Neuronal stem cell (in vitro differentiated cells): ENCODE results near the gene IZUMO4.

Experiments
- DNase-seq: peaks from one replicate; pipeline ENCODE4 v3.0.0-alpha.2; 2013; ENCODE audit warnings: low spot score
- H2AFZ ChIP-seq: one replicate; pipeline ENCODE4 v1.6.1; 2013; ENCODE audit warnings: mild to moderate bottlenecking, low read length, inconsistent platforms
- H2AK5ac ChIP-seq: 2 replicates; pipeline ENCODE4 v1.6.1; 2013; ENCODE audit warnings: low read depth, mild to moderate bottlenecking, inconsistent platforms, low read length, moderate library complexity, mixed read lengths
- H2BK120ac ChIP-seq: 2 replicates; pipeline ENCODE4 v1.6.1; 2013; ENCODE audit warnings: low read depth, mild to moderate bottlenecking, inconsistent platforms, low read length, moderate library complexity, mixed read lengths
- H2BK12ac ChIP-seq: one replicate; pipeline ENCODE4 v1.6.1; 2013; ENCODE audit warnings: low read length, inconsistent platforms
- H2BK15ac ChIP-seq: 2 replicates; pipeline ENCODE4 v1.6.1; 2013; ENCODE audit warnings: mild to moderate bottlenecking, low read length, inconsistent platforms, mixed read lengths
- H2BK5ac ChIP-seq: one replicate; pipeline ENCODE4 v1.6.1; 2013; ENCODE audit warnings: inconsistent platforms, mild to moderate bottlenecking, low read length, moderate library complexity
- H3K14ac ChIP-seq: one replicate; pipeline ENCODE4 v1.6.1; 2013; ENCODE audit warnings: low read length, inconsistent platforms
- H3K18ac ChIP-seq: 2 replicates; pipeline ENCODE4 v1.6.1; 2013; ENCODE audit warnings: low read length, inconsistent platforms
- H3K23ac ChIP-seq: 2 replicates; pipeline ENCODE4 v1.6.1; 2013; ENCODE audit warnings: low read depth, mild to moderate bottlenecking, mixed read lengths, low read length, inconsistent platforms; ENCODE audit not compliant: poor library complexity
- H3K27ac ChIP-seq: replicated peaks from 3 replicates; pipeline ENCODE4 v1.5.1; 2013; ENCODE audit warnings: low read length, inconsistent platforms
- H3K27me3 ChIP-seq, 3 experiments: 2 replicates each; pipeline ENCODE4 v1.6.1; 2013; ENCODE audit warnings: low read length in 3 of 3, mild to moderate bottlenecking in 2 of 3, inconsistent platforms in 1 of 3, low read depth in 1 of 3, mixed read lengths in 1 of 3, moderate library complexity in 1 of 3; ENCODE audit not compliant: control insufficient read depth in 3 of 3, insufficient read depth in 3 of 3
- H3K36me3 ChIP-seq, 2 donors: replicated peaks in 1 of 2; 2 replicates each; pipeline ENCODE4 v1.6.1; 2013; ENCODE audit warnings: low read length in 2 of 2; ENCODE audit not compliant: control insufficient read depth in 2 of 2, insufficient read depth in 2 of 2
- H3K4ac ChIP-seq: 2 replicates; pipeline ENCODE4 v1.6.1; 2013; ENCODE audit warnings: inconsistent platforms, mild to moderate bottlenecking, low read length, moderate library complexity
- H3K4me1 ChIP-seq, 2 donors: 1 replicate in 1 of 2; 2 replicates in 1 of 2; pipeline ENCODE4 v1.6.1; 2013; ENCODE audit warnings: low read length in 2 of 2, low read depth in 1 of 2; ENCODE audit not compliant: control insufficient read depth in 2 of 2, insufficient read depth in 1 of 2
- H3K4me2 ChIP-seq: one replicate; pipeline ENCODE4 v1.6.1; 2013; ENCODE audit warnings: mild to moderate bottlenecking, low read length, inconsistent platforms; ENCODE audit not compliant: insufficient read depth, poor library complexity, severe bottlenecking
- H3K4me3 ChIP-seq, 2 donors: 2 replicates each; pipeline ENCODE4 v1.5.1; 2013; ENCODE audit warnings: low read length in 2 of 2, mild to moderate bottlenecking in 2 of 2, inconsistent platforms in 1 of 2, moderate library complexity in 1 of 2
- H3K79me1 ChIP-seq: one replicate; pipeline ENCODE4 v1.6.1; 2013; ENCODE audit warnings: low read depth, mild to moderate bottlenecking, inconsistent platforms, low read length, moderate library complexity
- H3K9ac ChIP-seq: one replicate; pipeline ENCODE4 v1.6.1; 2013; ENCODE audit warnings: mild to moderate bottlenecking, low read depth, low read length, inconsistent platforms; ENCODE audit not compliant: poor library complexity
- H3K9me3 ChIP-seq, 2 donors: replicated peaks in 1 of 2; 2 replicates each; pipeline versions ENCODE3 to v1.6.1; 2013; ENCODE audit warnings: low read length in 2 of 2, mild to moderate bottlenecking in 2 of 2, inconsistent platforms in 1 of 2, low read depth in 1 of 2, mixed read lengths in 1 of 2, moderate library complexity in 1 of 2; ENCODE audit not compliant: control insufficient read depth in 2 of 2, insufficient read depth in 1 of 2
- H4K8ac ChIP-seq: one replicate; pipeline ENCODE4 v1.6.1; 2013; ENCODE audit warnings: low read depth, mild to moderate bottlenecking, inconsistent platforms, low read length, moderate library complexity
- H4K91ac ChIP-seq: one replicate; pipeline ENCODE4 v1.6.1; 2013; ENCODE audit warnings: low read length, low read depth, mild to moderate bottlenecking, inconsistent platforms; ENCODE audit not compliant: poor library complexity
- WGBS, 2 donors: extraction: QIAGEN DNeasy Blood & Tissue Kit; methylation state at CpG; one replicate each; pipeline ENCODE4 v1.1.7; 2013; ENCODE audit warnings: missing lambda C conversion rate in 2 of 2, mixed read lengths in 1 of 2; ENCODE audit not compliant: insufficient read length in 2 of 2, insufficient replicate concordance in 1 of 2; ENCODE audit errors: extremely low coverage in 2 of 2; 5-methylcytosine and 5-hydroxymethylcytosine counted together

The IZUMO4 gene

GRCh38 chr19:2117215-2117960, 20.7 kb downstream of the IZUMO4 start:
- no peak overlapping the region for H2BK12ac ChIP-seq
- H4K8ac ChIP-seq: no peak overlapping the region
- no peaks in the 10 kb centered on the region for H3K4me1 ChIP-seq
- H3K18ac ChIP-seq: no peak overlapping the region
- H3K4me3 ChIP-seq: no peak overlapping the region
- H3K9ac ChIP-seq: no peak overlapping the region
- H3K14ac ChIP-seq: no peak overlapping the region
- no peaks in the 10 kb centered on the region for H3K27me3 ChIP-seq
- H3K23ac ChIP-seq: peak overlapping the region; percentile 73
- H3K9me3 ChIP-seq: no peaks in the 10 kb centered on the region
- peak overlapping the region; percentile 66 for H2BK5ac ChIP-seq
- peaks cover 83 to 97% of the 10 kb centered on the region in 2 donors for H3K36me3 ChIP-seq
- H2BK120ac ChIP-seq: no peak overlapping the region
- no CpG with 5 or more reads among the region's 27 CpGs for WGBS, 2 donors
- no peak overlapping the region for H2AK5ac ChIP-seq
- H2BK15ac ChIP-seq: no peak overlapping the region
- no peak overlapping the region for H4K91ac ChIP-seq
- no peak overlapping the region for H3K27ac ChIP-seq
- H3K4me2 ChIP-seq: no peak overlapping the region
- peaks cover 13% of the 10 kb centered on the region for H3K79me1 ChIP-seq
- DNase-seq: no peak
- no peak overlapping the region for H2AFZ ChIP-seq
- H3K4ac ChIP-seq: no peak overlapping the region

- WGBS, 2 donors: no CpG with 5 or more reads among the region's 18 CpGs
- H2BK12ac ChIP-seq: no peak overlapping the region
- H3K18ac ChIP-seq: no peak overlapping the region
- no peaks in the 10 kb centered on the region for H3K4me1 ChIP-seq
- no peak overlapping the region for H2AFZ ChIP-seq
- no peaks in the 10 kb centered on the region for H3K27me3 ChIP-seq
- no peak overlapping the region for H3K14ac ChIP-seq
- no peak overlapping the region for H3K4me2 ChIP-seq
- peaks cover 86 to 97% of the 10 kb centered on the region in 2 donors for H3K36me3 ChIP-seq
- no peak overlapping the region for H4K91ac ChIP-seq
- H3K79me1 ChIP-seq: peaks cover 14% of the 10 kb centered on the region
- no peak overlapping the region for H2BK5ac ChIP-seq
- peak overlapping the region; percentile 85 for H3K23ac ChIP-seq
- H2AK5ac ChIP-seq: no peak overlapping the region
- DNase-seq: no peak
- H3K4me3 ChIP-seq: no peak overlapping the region
- no peak overlapping the region for H2BK15ac ChIP-seq
- no peaks in the 10 kb centered on the region for H3K9me3 ChIP-seq
- no peak overlapping the region for H3K27ac ChIP-seq
- H4K8ac ChIP-seq: no peak overlapping the region
- H2BK120ac ChIP-seq: no peak overlapping the region
- no peak overlapping the region for H3K4ac ChIP-seq
- peak overlapping the region; percentile 63 for H3K9ac ChIP-seq
Observed at GRCh38 chr19:2118438-2118837, 21.7 kb downstream of the IZUMO4 start.

- no CpG with 5 or more reads among the region's 31 CpGs for WGBS, 2 donors
Observed at GRCh38 chr19:2119921-2120785, 23.4 kb downstream of the IZUMO4 start.

GRCh38 chr19:2120821-2121220, 24.1 kb downstream of the IZUMO4 start:
- peak overlapping the region; percentile 44 for H3K9ac ChIP-seq
- H4K91ac ChIP-seq: peak overlapping the region; percentile 30
- H2BK5ac ChIP-seq: no peak overlapping the region
- H3K9me3 ChIP-seq: no peaks in the 10 kb centered on the region
- peaks cover 70 to 97% of the 10 kb centered on the region in 2 donors for H3K36me3 ChIP-seq
- H3K23ac ChIP-seq: peak overlapping the region; percentile 96
- no peaks in the 10 kb centered on the region for H3K4me1 ChIP-seq
- H3K27me3 ChIP-seq: no peaks in the 10 kb centered on the region
- no peak overlapping the region for H2AFZ ChIP-seq
- no peak overlapping the region for H3K18ac ChIP-seq
- no peak overlapping the region for H3K14ac ChIP-seq
- H3K4ac ChIP-seq: no peak overlapping the region
- H2AK5ac ChIP-seq: no peak overlapping the region
- H3K4me3 ChIP-seq: no peak overlapping the region
- H3K4me2 ChIP-seq: no peak overlapping the region
- peaks cover 9% of the 10 kb centered on the region for H3K79me1 ChIP-seq
- no peak overlapping the region for H2BK15ac ChIP-seq
- WGBS, 2 donors: no CpG with 5 or more reads among the region's 26 CpGs
- no peak for DNase-seq
- no peak overlapping the region for H2BK120ac ChIP-seq
- no peak overlapping the region for H2BK12ac ChIP-seq
- no peak overlapping the region for H4K8ac ChIP-seq
- no peak overlapping the region for H3K27ac ChIP-seq

More at GRCh38 chr19:2119921-2120785, 23.4 kb downstream of the IZUMO4 start:
- H3K4ac ChIP-seq: no peak overlapping the region
- no peak overlapping the region for H3K4me3 ChIP-seq
- no peaks in the 10 kb centered on the region for H3K27me3 ChIP-seq
- H3K36me3 ChIP-seq: peaks cover 77 to 97% of the 10 kb centered on the region in 2 donors
- no peak overlapping the region for H3K14ac ChIP-seq
- peak overlapping the region; percentile 53 for H4K91ac ChIP-seq
- no peak overlapping the region for H3K27ac ChIP-seq
- H3K4me2 ChIP-seq: no peak overlapping the region
- no peaks in the 10 kb centered on the region for H3K4me1 ChIP-seq
- no peak overlapping the region for H2BK15ac ChIP-seq
- H2BK5ac ChIP-seq: no peak overlapping the region
- H2AK5ac ChIP-seq: no peak overlapping the region
- no peak overlapping the region for H4K8ac ChIP-seq
- no peak overlapping the region for H2BK120ac ChIP-seq
- DNase-seq: no peak
- peaks cover 14% of the 10 kb centered on the region for H3K79me1 ChIP-seq
- no peaks in the 10 kb centered on the region for H3K9me3 ChIP-seq
- no peak overlapping the region for H2BK12ac ChIP-seq
- no peak overlapping the region for H2AFZ ChIP-seq
- H3K23ac ChIP-seq: no peak overlapping the region
- H3K9ac ChIP-seq: no peak overlapping the region
- H3K18ac ChIP-seq: no peak overlapping the region
